Vagina (tissue), 2 donors: ENCODE results near the gene RASA3.

ENCODE experiments used
- CTCF ChIP-seq, 3 experiments: fragments of 450-650 bp in 2 of 3; fragments of 200-600 bp in 1 of 3; sonication (generic) in 1 of 3; IDR thresholded peaks; one replicate each; pipeline ENCODE4 v1.5.1; 2017 to 2019; ENCODE audit warnings: antibody characterized with exemption in 3 of 3, mild to moderate bottlenecking in 2 of 3, moderate library complexity in 2 of 3
- POLR2AphosphoS5 ChIP-seq, 2 donors: sonication (generic); formaldehyde crosslinking; IDR thresholded peaks; one replicate each; pipeline ENCODE4 v1.9.0; 2017; ENCODE audit warnings: antibody characterized with exemption in 2 of 2, mild to moderate bottlenecking in 2 of 2, low read depth in 1 of 2; ENCODE audit not compliant: insufficient read depth in 1 of 2

- TF ChIP-seq CTCF (IDR thresholded peaks at IDR 0.05) (no peak), POLR2AphosphoS5 (IDR thresholded peaks at IDR 0.05; ENCODE audit: insufficient read depth in 1 of 2, low read depth in 1 of 2) (no peak)
These were observed 4.1 kb downstream of the RASA3 start for GRCh38 chr13:114128348-114128623.
